K562 (cell line): ENCODE measurements around the gene CSH1. TPM values are rescaled to one million over a fixed set of nuclear protein-coding genes. Genes with fewer than 3 reads are reported as not detected.

ENCODE experiments used
- CCNT2 ChIP-seq: IDR thresholded peaks from 2 replicates; pipeline ENCODE4 v1.6.1; 2011; ENCODE audit warnings: borderline replicate concordance, low read depth, mild to moderate bottlenecking, moderate library complexity, mixed read lengths, low read length; ENCODE audit not compliant: insufficient read length; ENCODE audit errors: extremely low read depth
- CEBPZ ChIP-seq: fragments of 150-350 bp; IDR thresholded peaks from 2 replicates; pipeline ENCODE4 v1.6.1; 2014; ENCODE audit warnings: low read depth, mild to moderate bottlenecking, low read length, borderline replicate concordance
- ELK1 ChIP-seq: sonication (generic); formaldehyde crosslinking; IDR thresholded peaks from 2 replicates; pipeline ENCODE4 v1.8.1; 2022; ENCODE audit warnings: missing genetic modification reagents
- MAZ ChIP-seq, 2 experiments: fragments of 450-650 bp in 1 of 2; sonication (generic) in 1 of 2; formaldehyde crosslinking; IDR thresholded peaks in 1 of 2; conservative IDR thresholded peaks in 1 of 2; 2 replicates each; pipeline versions ENCODE4 v1.4.0 to v1.5.0; 2020; ENCODE audit warnings: mild to moderate bottlenecking in 1 of 2, missing genetic modification reagents in 1 of 2
- MCM2 ChIP-seq: fragments of 450-650 bp; IDR thresholded peaks from 2 replicates; pipeline ENCODE4 v1.6.1; 2017; ENCODE audit warnings: low read depth, mild to moderate bottlenecking
- NR2C2 ChIP-seq, 2 experiments: fragments of 200-800 bp in 1 of 2; sonication (Bioruptor generic) in 1 of 2; sonication (generic) in 1 of 2; formaldehyde crosslinking in 1 of 2; IDR thresholded peaks; 2 replicates each; pipeline versions ENCODE4 v1.6.1 to v1.8.0; 2016 to 2022; ENCODE audit warnings: mild to moderate bottlenecking in 1 of 2, missing compliant biosample characterization in 1 of 2, missing genetic modification characterization in 1 of 2, missing genetic modification reagents in 1 of 2
- NR4A1 ChIP-seq, 2 experiments: fragments of 250-450 bp in 1 of 2; fragments of 450-650 bp in 1 of 2; sonication (Bioruptor Pico) in 1 of 2; IDR thresholded peaks; 2 replicates each; pipeline versions ENCODE4 v1.4.0 to v1.6.1; 2016 to 2020; ENCODE audit warnings: mild to moderate bottlenecking in 2 of 2, missing compliant biosample characterization in 1 of 2, missing genetic modification characterization in 1 of 2, moderate library complexity in 1 of 2
- PHB2 ChIP-seq: fragments of 450-650 bp; IDR thresholded peaks from 2 replicates; pipeline ENCODE4 v1.6.1; 2017; ENCODE audit warnings: low read depth
- SP2 ChIP-seq: IDR thresholded peaks from 2 replicates; pipeline ENCODE4 v1.6.1; 2011; ENCODE audit warnings: mild to moderate bottlenecking, low read depth, low read length, moderate library complexity; ENCODE audit not compliant: poor library complexity, severe bottlenecking; ENCODE audit errors: extremely low read depth
- ZFX ChIP-seq: sonication (generic); formaldehyde crosslinking; IDR thresholded peaks from 2 replicates; pipeline ENCODE4 v1.8.0; 2022; ENCODE audit warnings: mild to moderate bottlenecking, missing genetic modification reagents, moderate library complexity
- ZNF668 ChIP-seq: fragments of 250-450 bp; sonication (Bioruptor Pico); IDR thresholded peaks from 2 replicates; pipeline ENCODE4 v1.8.0; 2022; ENCODE audit warnings: mild to moderate bottlenecking, inconsistent platforms
- polyA plus RNA-seq, 8 experiments: library from polyadenylated mRNA; depleted of rRNA in 4 of 8; stranded (reverse) in 5 of 8; unstranded in 3 of 8; fragments of >200 nt; fragmentation: Nextera tagmentation in 2 of 8; fragmentation: Illumina TruSeq in 1 of 8; extraction: Ambion mirVana in 2 of 8; extraction: Trizol in 1 of 8; gene quantifications; 2 replicates each; pipeline versions ENCODE4 v1.2.1 to v1.2.3, GENCODE V29; 2011 to 2014; ENCODE audit warnings: inconsistent platforms in 1 of 8, missing spikeins in 1 of 8
- total RNA-seq, 7 experiments: library from RNA; depleted of rRNA in 6 of 7; stranded (reverse); fragments of >200 nt in 6 of 7; fragmentation: Illumina TruSeq in 2 of 7; extraction: Trizol in 2 of 7; gene quantifications; 2 replicates each; pipeline versions ENCODE4 v1.2.1 to v1.2.3, GENCODE V29; 2011 to 2021; ENCODE audit warnings: low replicate concordance in 1 of 7

The CSH1 gene
- total and polyA plus RNA-seq, 9 of the 15 experiments (the other 6 are each of a cell fraction or from before 2014, with no cell fraction given), result not detected

GRCh38 chr17:63848834-63849689 is 47.3 kb downstream of the CSH1 start (continued):
- no peak for TF ChIP-seq ELK1
- no peak for TF ChIP-seq CEBPZ
- TF ChIP-seq NR4A1 (CRISPR knock-in tag; IDR thresholded peaks at IDR 0.05), result 0 out of 2 replicates have a peak, but pooled peaks have one; percentile 18
- TF ChIP-seq NR4A1 (tag; IDR thresholded peaks at IDR 0.05), result peak; percentile 90
- peak; percentile 92; the same call in 1 of the 2 replicates for TF ChIP-seq ZNF668 (CRISPR knock-in tag)
- peak; percentile 64; the same call in 1 of the 2 replicates for TF ChIP-seq NR2C2 (CRISPR knock-in tag; IDR thresholded peaks at IDR 0.05)
- peak; percentile 79 for TF ChIP-seq NR2C2 (tag; IDR thresholded peaks at IDR 0.05)
- TF ChIP-seq MCM2, result no peak
- peak in 1 of 2 experiments; percentile 88; a peak in 3 of 4 replicates for TF ChIP-seq MAZ (CRISPR knock-in tag; conservative IDR thresholded peaks at IDR 0.05 in 1 of 2, IDR thresholded peaks at IDR 0.05 in 1 of 2)
- TF ChIP-seq CCNT2, result no peak
- no peak for TF ChIP-seq PHB2
- TF ChIP-seq ZFX, result peak; percentile 94
- no peak for TF ChIP-seq SP2
